HAP-1 (cell line): ENCODE data around the gene MEIKIN.

Source experiments
- DNase-seq, 2 experiments: peaks; one replicate each; pipeline ENCODE4 v3.0.0-alpha.2; 2016 to 2020; ENCODE audit warnings: low spot score in 2 of 2
- H3K27me3 ChIP-seq: fragments of 250-450 bp; sonication (Bioruptor Pico); 2 replicates; pipeline ENCODE4 v1.5.1; 2020; ENCODE audit warnings: low read depth, mild to moderate bottlenecking, moderate library complexity
- H3K36me3 ChIP-seq: fragments of 250-450 bp; sonication (Bioruptor Pico); replicated peaks from 2 replicates; pipeline ENCODE4 v1.5.1; 2020; ENCODE audit warnings: mild to moderate bottlenecking
- H3K4me1 ChIP-seq: fragments of 250-450 bp; sonication (Bioruptor Pico); 2 replicates; pipeline ENCODE4 v1.5.1; 2020; ENCODE audit warnings: mild to moderate bottlenecking
- H3K4me3 ChIP-seq: fragments of 250-450 bp; sonication (Bioruptor Pico); 2 replicates; pipeline ENCODE4 v1.5.1; 2020; ENCODE audit warnings: mild to moderate bottlenecking, moderate library complexity
- H3K9me3 ChIP-seq: fragments of 250-450 bp; sonication (Bioruptor Pico); 2 replicates; pipeline ENCODE4 v1.5.1; 2020; ENCODE audit warnings: mild to moderate bottlenecking, moderate library complexity
- in situ Hi-C: fragments of 300-500 bp; cut with MboI; formaldehyde crosslinking; loops from 3 replicates; pipeline ENCODE4 v1.14.3; 2020; ENCODE audit warnings: low sequenced_read_pairs, inconsistent platforms, mixed read lengths

MEIKIN gene, protein sequence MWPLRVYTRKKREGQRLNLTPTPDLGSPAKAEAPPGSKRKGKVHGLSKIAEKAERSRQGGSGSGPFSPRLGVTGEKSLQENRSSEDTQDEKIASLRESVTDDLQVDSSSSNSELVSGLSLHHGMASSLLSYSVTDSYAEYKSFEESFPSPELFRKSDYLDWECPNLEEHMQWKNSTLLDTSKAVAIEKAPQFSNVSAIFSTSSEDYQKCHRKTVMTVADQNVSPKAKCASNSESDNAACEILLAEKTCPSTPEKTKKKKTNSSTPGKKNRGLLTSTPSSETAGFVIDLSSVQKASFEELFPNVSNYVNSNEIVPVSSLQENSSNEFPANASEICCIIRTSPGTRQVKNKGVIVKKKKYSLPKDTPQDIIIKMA

DNA sequence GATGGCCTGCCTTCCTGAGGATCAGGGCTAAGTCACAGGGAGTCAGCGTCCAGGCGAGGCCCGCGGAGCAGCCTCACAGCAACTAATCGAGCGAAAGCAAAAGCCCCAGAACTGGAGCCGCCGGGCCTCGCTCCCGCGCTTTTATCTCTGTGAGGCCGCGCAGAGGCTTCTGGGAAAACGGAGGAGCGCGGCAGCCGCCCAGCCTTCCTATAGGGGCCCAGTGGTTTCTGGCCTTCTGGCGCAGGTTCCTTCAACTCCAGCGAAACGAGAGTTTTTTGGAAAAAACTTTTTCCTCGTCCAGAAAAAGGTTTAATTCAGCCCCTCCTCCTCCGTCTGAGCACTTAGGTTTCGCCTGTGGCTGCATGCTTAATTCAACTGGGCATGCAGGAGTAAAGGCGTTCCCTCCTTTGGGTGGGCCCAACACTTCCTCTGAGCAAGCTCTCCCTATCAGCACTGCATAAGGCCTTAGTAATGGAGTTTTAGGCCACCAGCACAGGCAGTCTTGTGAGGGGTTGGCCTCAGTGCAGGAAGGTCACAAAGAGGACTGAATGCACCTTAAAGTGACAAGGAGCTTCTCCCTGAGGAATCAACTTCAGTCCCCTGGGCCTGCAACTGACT lies at the start of gene MEIKIN:
MEIKIN (minus strand) TSS at position 113 of the 618 bp plus-strand sequence. CDS start 158 bp downstream, outside the sequence.
- H3K9me3 ChIP-seq = no peaks in the 10 kb centered on the region
- no peaks in the 10 kb centered on the region for H3K4me1 ChIP-seq
- no peak for DNase-seq
- in situ Hi-C loops = no loop called here
- 0 out of 2 replicates have a peak, but pooled peaks cover 2% of the 10 kb centered on the region for H3K27me3 ChIP-seq
- no peaks in the 10 kb centered on the region for H3K36me3 ChIP-seq
- no peak within 1 kb of the TSS for H3K4me3 ChIP-seq

DNA sequence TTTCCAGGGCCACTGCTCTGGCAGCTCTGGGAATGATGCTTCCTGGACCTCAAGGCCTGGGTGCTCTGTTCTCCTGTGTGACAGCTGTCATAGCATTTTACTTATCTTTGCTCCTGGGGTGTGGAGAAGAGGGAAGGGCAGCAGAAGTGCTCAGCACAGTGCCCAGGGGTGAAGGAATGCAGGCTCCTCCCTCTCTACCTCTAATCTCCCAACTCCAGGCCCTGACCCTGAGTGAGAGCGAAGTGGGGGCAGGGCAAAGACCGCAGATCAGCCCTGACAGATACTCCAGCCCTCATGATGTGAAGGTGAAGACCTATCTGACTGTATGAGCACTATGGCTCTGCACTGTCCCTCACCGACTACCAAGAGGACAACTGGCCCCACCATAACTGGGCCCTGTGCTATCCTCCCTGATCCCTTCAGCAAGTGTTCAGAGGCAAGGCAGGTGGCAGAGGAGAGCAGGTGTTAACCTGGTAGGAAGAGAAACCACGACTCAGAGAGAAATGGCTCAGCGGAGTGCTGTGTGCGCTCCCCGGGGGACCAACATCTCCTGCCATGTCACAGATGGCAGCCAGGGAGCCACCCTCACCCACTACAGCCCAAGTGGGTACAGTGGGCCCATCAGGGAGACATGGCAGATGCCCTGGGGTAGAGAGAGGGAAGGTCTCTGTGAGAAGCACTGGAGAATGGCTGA lies 49.2 kb upstream of the MEIKIN start:
- Histone ChIP-seq H3K27me3 (no peaks in the 10 kb centered on the region), H3K9me3 (no peaks in the 10 kb centered on the region), H3K36me3 (no peaks in the 10 kb centered on the region), H3K4me3 (no peak overlapping the region), H3K4me1 (no peaks in the 10 kb centered on the region)
- in situ Hi-C loops = no loop called here
- DNase-seq = no peak

- H3K36me3 ChIP-seq = no peaks in the 10 kb centered on the region
- no peaks in the 10 kb centered on the region for H3K27me3 ChIP-seq
- no peak for DNase-seq
- no peaks in the 10 kb centered on the region for H3K4me1 ChIP-seq
- in situ Hi-C loops = no loop called here
- no peak overlapping the region for H3K4me3 ChIP-seq
- H3K9me3 ChIP-seq = no peaks in the 10 kb centered on the region
Measured at GRCh38 chr5:131994090-131994489, 48.6 kb upstream of the MEIKIN start.

- H3K4me3 ChIP-seq = no peak overlapping the region
- no peaks in the 10 kb centered on the region for H3K27me3 ChIP-seq
- in situ Hi-C loops = no loop called here
- no peak for DNase-seq
- no peaks in the 10 kb centered on the region for H3K9me3 ChIP-seq
- no peaks in the 10 kb centered on the region for H3K36me3 ChIP-seq
- H3K4me1 ChIP-seq = no peaks in the 10 kb centered on the region
Measured at GRCh38 chr5:131993676-131994075, 48.2 kb upstream of the MEIKIN start.

- no peak overlapping the region for H3K4me3 ChIP-seq
- no peaks in the 10 kb centered on the region for H3K27me3 ChIP-seq
- H3K9me3 ChIP-seq = no peaks in the 10 kb centered on the region
- no peaks in the 10 kb centered on the region for H3K4me1 ChIP-seq
- no peak for DNase-seq
- H3K36me3 ChIP-seq = no peaks in the 10 kb centered on the region
- in situ Hi-C loops = no loop called here
Measured at GRCh38 chr5:131992370-131992769, 46.9 kb upstream of the MEIKIN start.

DNA sequence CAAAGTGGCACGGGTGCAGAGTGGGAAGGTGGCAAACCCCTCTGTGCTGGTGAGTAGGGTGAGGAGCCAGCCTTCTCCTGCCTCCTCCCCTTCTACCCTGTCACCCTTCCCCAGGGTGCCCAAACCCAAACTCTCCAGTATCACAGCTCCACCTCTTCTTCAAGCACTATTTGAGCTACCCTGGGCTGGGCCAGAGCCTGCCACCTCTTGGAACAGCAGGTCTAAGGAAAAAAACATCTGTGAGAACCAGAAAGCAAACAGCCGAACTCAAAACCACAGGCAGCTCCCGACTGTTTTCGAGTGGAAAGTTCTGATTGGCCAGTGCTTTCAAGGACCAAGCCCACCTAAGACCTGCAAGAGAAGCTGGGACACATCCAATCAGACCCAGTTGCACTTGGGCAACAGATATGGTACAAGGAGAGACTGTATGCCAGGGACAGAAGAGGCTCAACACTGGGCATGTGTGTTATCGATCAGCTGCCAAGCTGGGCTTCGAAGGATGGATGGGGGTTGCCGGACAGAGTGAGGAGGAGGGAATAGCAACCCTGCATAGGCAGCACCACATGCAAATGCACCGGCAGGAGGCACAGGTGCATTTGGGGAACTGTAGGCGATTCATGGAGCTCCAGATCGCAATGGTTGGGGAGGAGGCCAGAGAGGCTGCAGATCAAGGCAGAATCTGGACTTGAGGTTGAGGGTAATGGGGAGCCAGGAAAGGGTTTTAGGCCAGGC lies 46.3 kb upstream of the MEIKIN start:
- in situ Hi-C loops = no loop called here
- H3K27me3 ChIP-seq = no peaks in the 10 kb centered on the region
- no peaks in the 10 kb centered on the region for H3K4me1 ChIP-seq
- no peaks in the 10 kb centered on the region for H3K9me3 ChIP-seq
- H3K4me3 ChIP-seq = no peak overlapping the region
- no peak for DNase-seq
- no peaks in the 10 kb centered on the region for H3K36me3 ChIP-seq

- DNase-seq = no peak
- no peaks in the 10 kb centered on the region for H3K4me1 ChIP-seq
- no peaks in the 10 kb centered on the region for H3K9me3 ChIP-seq
- H3K4me3 ChIP-seq = no peak overlapping the region
- H3K27me3 ChIP-seq = no peaks in the 10 kb centered on the region
- in situ Hi-C loops = no loop called here
- H3K36me3 ChIP-seq = no peaks in the 10 kb centered on the region
Measured at GRCh38 chr5:131990716-131991115, 45.3 kb upstream of the MEIKIN start.

DNA sequence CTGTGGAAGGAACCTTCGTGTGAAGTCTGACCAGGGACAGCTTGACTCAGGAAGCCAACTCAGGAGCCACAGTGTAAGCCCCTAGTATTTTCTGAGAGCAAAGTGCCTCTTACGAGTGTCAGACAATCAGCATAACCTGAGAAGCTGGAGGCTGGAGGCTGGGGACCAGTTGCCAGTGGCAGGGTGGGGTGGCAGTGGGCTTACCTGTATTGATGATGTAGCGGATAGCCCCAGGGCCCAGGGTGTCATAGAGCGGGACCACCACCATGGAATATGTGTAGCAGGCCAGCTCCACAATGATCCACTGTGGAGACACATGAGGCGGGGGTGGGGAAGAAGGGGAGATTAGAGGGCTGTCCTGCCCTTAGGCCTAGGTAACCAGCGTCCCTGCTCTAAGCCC lies 43.1 kb upstream of the MEIKIN start:
- Histone ChIP-seq H3K9me3 (no peaks in the 10 kb centered on the region), H3K4me1 (no peaks in the 10 kb centered on the region), H3K27me3 (no peaks in the 10 kb centered on the region), H3K4me3 (no peak overlapping the region), H3K36me3 (no peaks in the 10 kb centered on the region)
- in situ Hi-C loops = no loop called here
- no peak for DNase-seq

- Histone ChIP-seq H3K27me3 (no peaks in the 10 kb centered on the region), H3K4me1 (no peaks in the 10 kb centered on the region), H3K4me3 (no peak overlapping the region), H3K9me3 (no peaks in the 10 kb centered on the region), H3K36me3 (no peaks in the 10 kb centered on the region)
- in situ Hi-C loops = no loop called here
- DNase-seq = no peak
Measured at GRCh38 chr5:131987251-131987650, 41.8 kb upstream of the MEIKIN start.

GRCh38 chr5:131986161-131986912 lies 40.9 kb upstream of the MEIKIN start:
- H3K4me1 ChIP-seq = no peaks in the 10 kb centered on the region
- no peaks in the 10 kb centered on the region for H3K36me3 ChIP-seq
- no peaks in the 10 kb centered on the region for H3K27me3 ChIP-seq
- H3K9me3 ChIP-seq = no peaks in the 10 kb centered on the region
- in situ Hi-C loops = no loop called here
- DNase-seq = no peak
- no peak overlapping the region for H3K4me3 ChIP-seq

GRCh38 chr5:131984956-131985665 lies 39.6 kb upstream of the MEIKIN start:
- Histone ChIP-seq H3K4me1 (no peaks in the 10 kb centered on the region), H3K9me3 (no peaks in the 10 kb centered on the region), H3K27me3 (no peaks in the 10 kb centered on the region), H3K36me3 (no peaks in the 10 kb centered on the region), H3K4me3 (no peak overlapping the region)
- DNase-seq = no peak
- in situ Hi-C loops = no loop called here

DNA sequence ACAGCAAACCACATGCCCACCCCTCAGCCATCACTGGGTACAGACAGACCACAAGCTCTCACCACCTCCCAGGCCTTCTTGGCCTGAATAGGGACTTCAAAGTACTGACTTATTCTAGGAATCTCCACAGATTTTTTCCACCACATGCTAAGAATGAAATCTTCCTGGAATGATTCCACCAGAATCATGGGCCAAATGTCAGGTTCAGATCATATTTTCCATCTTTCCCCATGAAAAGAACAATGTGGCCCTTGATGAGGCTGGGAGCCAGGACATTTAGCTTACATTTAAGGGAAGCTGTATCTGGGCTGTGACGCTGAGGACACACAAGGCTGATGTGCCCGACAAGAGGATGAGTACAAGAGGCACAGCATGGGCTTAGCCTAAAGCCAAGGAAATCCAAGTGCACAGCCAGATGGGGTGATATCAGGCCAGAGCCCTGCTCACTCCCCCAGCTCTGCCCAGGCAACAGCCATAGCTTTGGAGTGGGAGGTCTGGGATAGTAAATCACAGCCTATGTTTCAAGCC lies 37.8 kb upstream of the MEIKIN start:
- no peaks in the 10 kb centered on the region for H3K9me3 ChIP-seq
- H3K27me3 ChIP-seq = no peaks in the 10 kb centered on the region
- DNase-seq = no peak
- H3K36me3 ChIP-seq = no peaks in the 10 kb centered on the region
- H3K4me3 ChIP-seq = no peak overlapping the region
- in situ Hi-C loops = no loop called here
- no peaks in the 10 kb centered on the region for H3K4me1 ChIP-seq
